H9 (cell line): Measurements from ENCODE around the gene NHSL1. TPM values are rescaled to one million over a fixed set of nuclear protein-coding genes. Genes with fewer than 3 reads are reported as not detected.
A peak's percentile ranks its signal among the peaks of the same experiment; 100 is the strongest.

Experiments used
- DNase-seq: peaks from one replicate; pipeline ENCODE4 v3.0.0-alpha.2; 2017
- H2AFZ ChIP-seq: one replicate; pipeline ENCODE4 v1.6.1; 2013; ENCODE audit warnings: mild to moderate bottlenecking, low read length, control low read depth, moderate library complexity
- H2AK5ac ChIP-seq: 2 replicates; pipeline ENCODE4 v1.6.1; 2013; ENCODE audit warnings: low read length, control low read depth, mixed read lengths; ENCODE audit not compliant: insufficient read length
- H2BK120ac ChIP-seq: one replicate; pipeline ENCODE4 v1.6.1; 2013; ENCODE audit warnings: low read depth, mild to moderate bottlenecking, low read length, control low read depth, inconsistent platforms; ENCODE audit not compliant: poor library complexity, severe bottlenecking
- H2BK12ac ChIP-seq: 2 replicates; pipeline ENCODE4 v1.6.1; 2013; ENCODE audit warnings: low read length, control low read depth, mixed read lengths, low read depth; ENCODE audit not compliant: insufficient read length
- H2BK15ac ChIP-seq: 2 replicates; pipeline ENCODE4 v1.6.1; 2013; ENCODE audit warnings: low read depth, low read length, control low read depth
- H2BK20ac ChIP-seq: one replicate; pipeline ENCODE4 v1.6.1; 2013; ENCODE audit warnings: low read depth, mild to moderate bottlenecking, low read length, control low read depth, inconsistent platforms; ENCODE audit not compliant: poor library complexity, severe bottlenecking
- H2BK5ac ChIP-seq: 2 replicates; pipeline ENCODE4 v1.6.1; 2013; ENCODE audit warnings: low read length, control low read depth, mixed read lengths; ENCODE audit not compliant: insufficient read length
- H3K14ac ChIP-seq: 2 replicates; pipeline ENCODE4 v1.6.1; 2013; ENCODE audit warnings: low read length, control low read depth; ENCODE audit not compliant: insufficient read depth
- H3K18ac ChIP-seq: 2 replicates; pipeline ENCODE4 v1.6.1; 2013; ENCODE audit warnings: low read depth, mild to moderate bottlenecking, mixed read lengths, low read length, control low read depth; ENCODE audit not compliant: insufficient read length
- H3K23ac ChIP-seq: 2 replicates; pipeline ENCODE4 v1.6.1; 2013; ENCODE audit warnings: low read length, control low read depth, mixed read lengths, low read depth; ENCODE audit not compliant: insufficient read length
- H3K23me2 ChIP-seq: 2 replicates; pipeline ENCODE4 v1.6.1; 2013; ENCODE audit warnings: low read depth, mild to moderate bottlenecking, mixed read lengths, low read length, control low read depth; ENCODE audit not compliant: insufficient read length, poor library complexity, severe bottlenecking
- H3K27ac ChIP-seq: 2 replicates; pipeline ENCODE4 v1.5.1; 2013; ENCODE audit warnings: low read length, control low read depth, mixed read lengths, low read depth; ENCODE audit not compliant: insufficient read length
- H3K27me3 ChIP-seq: 2 replicates; pipeline ENCODE4 v1.6.1; 2013; ENCODE audit warnings: low read length, control low read depth, inconsistent platforms; ENCODE audit not compliant: insufficient read depth
- H3K4ac ChIP-seq: 2 replicates; pipeline ENCODE4 v1.6.1; 2013; ENCODE audit warnings: low read depth, mild to moderate bottlenecking, control low read depth, inconsistent platforms, low read length, moderate library complexity
- H3K4me1 ChIP-seq: 2 replicates; pipeline ENCODE4 v1.6.1; 2013; ENCODE audit warnings: low read length, control low read depth, inconsistent platforms; ENCODE audit not compliant: insufficient read depth
- H3K4me2 ChIP-seq: 2 replicates; pipeline ENCODE4 v1.6.1; 2013; ENCODE audit warnings: low read length, control low read depth, mixed read lengths; ENCODE audit not compliant: insufficient read length, insufficient read depth
- H3K56ac ChIP-seq: 2 replicates; pipeline ENCODE4 v1.6.1; 2013; ENCODE audit warnings: low read depth, mild to moderate bottlenecking, mixed read lengths, low read length, control low read depth; ENCODE audit not compliant: insufficient read length
- H3K79me1 ChIP-seq: 2 replicates; pipeline ENCODE4 v1.6.1; 2013; ENCODE audit warnings: low read depth, mild to moderate bottlenecking, moderate library complexity, low read length, control low read depth, inconsistent platforms; ENCODE audit not compliant: insufficient read depth, poor library complexity, severe bottlenecking
- H3K79me2 ChIP-seq: 2 replicates; pipeline ENCODE4 v1.6.1; 2013; ENCODE audit warnings: low read length, control low read depth, inconsistent platforms; ENCODE audit not compliant: insufficient read depth
- H3K9ac ChIP-seq: 2 replicates; pipeline ENCODE4 v1.6.1; 2013; ENCODE audit warnings: low read length, control low read depth, mixed read lengths; ENCODE audit not compliant: insufficient read length; ENCODE audit errors: extremely low read depth
- H3K9me3 ChIP-seq: one replicate; pipeline ENCODE4 v1.6.1; 2013; ENCODE audit warnings: low read depth, low read length, inconsistent platforms; ENCODE audit not compliant: control insufficient read depth
- H3T11ph ChIP-seq: one replicate; pipeline ENCODE4 v1.6.1; 2013; ENCODE audit warnings: mild to moderate bottlenecking, low read length, control low read depth, inconsistent platforms
- H4K20me1 ChIP-seq: one replicate; pipeline ENCODE4 v1.6.1; 2013; ENCODE audit not compliant: control insufficient read depth, insufficient read length, insufficient read depth
- H4K5ac ChIP-seq: 2 replicates; pipeline ENCODE4 v1.6.1; 2013; ENCODE audit warnings: low read depth, mild to moderate bottlenecking, mixed read lengths, low read length, control low read depth; ENCODE audit not compliant: insufficient read length
- H4K8ac ChIP-seq: replicated peaks from 2 replicates; pipeline ENCODE4 v1.6.1; 2013; ENCODE audit warnings: low read length, control low read depth, mixed read lengths, low read depth; ENCODE audit not compliant: insufficient read length
- H4K91ac ChIP-seq: 2 replicates; pipeline ENCODE4 v1.6.1; 2013; ENCODE audit warnings: low read depth, mild to moderate bottlenecking, moderate library complexity, mixed read lengths, low read length, control low read depth; ENCODE audit not compliant: insufficient read length
- H3K27ac Mint-ChIP-seq, 3 experiments: 2 replicates in 2 of 3; 3 replicates in 1 of 3; pipeline ENCODE4 v1.8.0; 2020 to 2021; ENCODE audit warnings: mixed read lengths in 3 of 3, mild to moderate bottlenecking in 1 of 3, moderate library complexity in 1 of 3
- H3K27me3 Mint-ChIP-seq: 2 replicates; pipeline ENCODE4 v1.8.0; 2021; ENCODE audit warnings: low read depth, mild to moderate bottlenecking, moderate library complexity, mixed read lengths
- H3K36me3 Mint-ChIP-seq, 3 experiments: 2 replicates in 2 of 3; 3 replicates in 1 of 3; pipeline ENCODE4 v1.8.0; 2020 to 2021; ENCODE audit warnings: low read depth in 3 of 3, mixed read lengths in 3 of 3; ENCODE audit not compliant: insufficient read depth in 1 of 3
- H3K4me1 Mint-ChIP-seq, 2 experiments: 2 replicates each; pipeline ENCODE4 v1.8.0; 2020; ENCODE audit warnings: mixed read lengths in 2 of 2
- H3K4me3 Mint-ChIP-seq, 2 experiments: 2 replicates in 1 of 2; 3 replicates in 1 of 2; pipeline ENCODE4 v1.8.0; 2020 to 2021; ENCODE audit warnings: mild to moderate bottlenecking in 2 of 2, mixed read lengths in 2 of 2, moderate library complexity in 1 of 2
- H3K9me3 Mint-ChIP-seq, 2 experiments: 2 replicates in 1 of 2; 3 replicates in 1 of 2; pipeline ENCODE4 v1.8.0; 2020; ENCODE audit warnings: mild to moderate bottlenecking in 2 of 2, mixed read lengths in 2 of 2, moderate library complexity in 1 of 2
- CTCF ChIP-seq: fragments of 200-600 bp; sonication (generic); conservative IDR thresholded peaks from 3 replicates; pipeline ENCODE4 v1.8.0; 2021; ENCODE audit warnings: antibody characterized with exemption, mild to moderate bottlenecking
- WGBS: extraction: QIAGEN DNeasy Blood & Tissue Kit; methylation state at CpG from one replicate; pipeline ENCODE4 v1.1.7; 2013; ENCODE audit warnings: missing lambda C conversion rate, low lambda C conversion rate, mixed read lengths; ENCODE audit not compliant: insufficient read length; ENCODE audit errors: extremely low coverage; 5-methylcytosine and 5-hydroxymethylcytosine counted together
- total RNA-seq: library from RNA; stranded (reverse); gene quantifications from 2 replicates; pipeline ENCODE4 v1.2.1, GENCODE V29; 2021

NHSL1 gene
- total RNA-seq, 1 experiment from 2014 or later: 28.7 TPM

- no peaks in the 10 kb centered on the region for H3K36me3 Mint-ChIP-seq
- no peak within 1 kb of the TSS for H2BK20ac ChIP-seq
- H3K4me1 ChIP-seq: peaks cover 2% of the 10 kb centered on the region; the same call in 1 of the 2 replicates
- no peaks in the 10 kb centered on the region for H3K9me3 ChIP-seq
- H2AFZ ChIP-seq: no peak within 1 kb of the TSS
- no peak for DNase-seq
- no peak within 1 kb of the TSS for H3T11ph ChIP-seq
- H4K91ac ChIP-seq: no peak within 1 kb of the TSS
- H4K5ac ChIP-seq: no peak within 1 kb of the TSS
- no CpG with 5 or more reads among the region's 6 CpGs for WGBS
- no peak within 1 kb of the TSS for H3K4ac ChIP-seq
- no peaks in the 10 kb centered on the region for H3K27me3 Mint-ChIP-seq
- H2BK15ac ChIP-seq: no peak within 1 kb of the TSS
- no peak for TF ChIP-seq CTCF
- no peak within 1 kb of the TSS for H2BK120ac ChIP-seq
- no peaks in the 10 kb centered on the region for H3K9me3 Mint-ChIP-seq
- no peak within 1 kb of the TSS for H3K18ac ChIP-seq
- H3K4me3 Mint-ChIP-seq: 0 out of 5 replicates have a peak within 1 kb of the TSS, but pooled peaks of 1 of the 2 experiments have one; percentile 14
- H2BK12ac ChIP-seq: no peak within 1 kb of the TSS
- H4K8ac ChIP-seq: no peak within 1 kb of the TSS
- no peaks in the 10 kb centered on the region for H3K27me3 ChIP-seq
- H3K4me2 ChIP-seq: no peak within 1 kb of the TSS
- no peak within 1 kb of the TSS for H3K27ac ChIP-seq
- H3K79me1 ChIP-seq: no peaks in the 10 kb centered on the region
- no peaks in the 10 kb centered on the region for H4K20me1 ChIP-seq
- H3K23ac ChIP-seq: no peak within 1 kb of the TSS
- H2BK5ac ChIP-seq: no peak within 1 kb of the TSS
- no peak within 1 kb of the TSS for H3K14ac ChIP-seq
- no peaks in the 10 kb centered on the region for H3K23me2 ChIP-seq
- H3K79me2 ChIP-seq: no peaks in the 10 kb centered on the region
- no peak within 1 kb of the TSS for H3K56ac ChIP-seq
- no peak within 1 kb of the TSS for H2AK5ac ChIP-seq
- no peak within 1 kb of the TSS for H3K9ac ChIP-seq
- H3K27ac Mint-ChIP-seq: peak within 1 kb of the TSS; percentile 68 to 88 (median 87); a peak in 5 of 7 replicates
- peaks cover 22% of the 10 kb centered on the region in 2 experiments for H3K4me1 Mint-ChIP-seq
Measured at GRCh38 chr6:138377844-138378243, 121.5 kb downstream of the NHSL1 start, which contains the start of gene SMIM28. Gene SMIM28, plus strand, starts transcription at chr6:138377905. Its CDS starts 168 bp downstream, at chr6:138378073.
